ENCODE measurements around the gene PAF1. TPM values are rescaled to one million over a fixed set of nuclear protein-coding genes. Genes with fewer than 3 reads are reported as not detected.

PAF1 gene
- total and polyA plus RNA-seq, 2 donors from 2014 or later, result 37.1 to 54.0 TPM

DNA sequence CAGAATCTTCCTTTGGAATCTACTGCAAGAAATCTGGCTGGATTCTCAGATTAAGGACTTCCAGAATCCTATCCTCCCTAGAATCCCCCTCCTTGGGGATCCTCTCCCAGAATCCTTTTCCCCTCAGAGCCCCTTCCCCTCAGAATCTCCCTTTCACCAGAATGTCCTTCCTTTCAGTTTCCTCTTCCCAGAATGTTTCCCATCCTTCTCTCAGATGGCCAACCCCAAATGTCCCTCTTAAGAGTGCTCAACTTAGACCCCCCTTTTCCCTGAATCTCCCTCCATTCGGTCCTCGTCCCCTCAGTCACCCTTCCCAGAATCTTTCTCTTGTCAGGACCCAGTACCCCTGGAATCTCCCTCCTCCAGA, 45.4 kb upstream of the PAF1 start:
- H3K36me3 ChIP-seq (ENCODE audit: control insufficient read depth in 2 of 3, insufficient read depth in 3 of 3, low read length in 3 of 3), result peaks cover 7 to 24% (median 9%) of the 10 kb centered on the region in 3 donors
- no peaks in the 10 kb centered on the region for H3K9me3 ChIP-seq (ENCODE audit: control insufficient read depth in 2 of 3, insufficient read depth in 1 of 3, low read length in 3 of 3)
- no peak for DNase-seq
- no peaks in the 10 kb centered on the region for H3K27me3 ChIP-seq (ENCODE audit: control insufficient read depth, insufficient read depth, low read length)
- H3K4me3 ChIP-seq (ENCODE audit: low read length in 3 of 3), result peak overlapping the region; percentile 76 to 97 (median 83)
- no peak for FAIRE-seq
- peak overlapping the region; percentile 12 to 73 for H3K27ac ChIP-seq (ENCODE audit: low read depth in 2 of 2, low read length in 2 of 2)
- TF ChIP-seq, protein P1, sequence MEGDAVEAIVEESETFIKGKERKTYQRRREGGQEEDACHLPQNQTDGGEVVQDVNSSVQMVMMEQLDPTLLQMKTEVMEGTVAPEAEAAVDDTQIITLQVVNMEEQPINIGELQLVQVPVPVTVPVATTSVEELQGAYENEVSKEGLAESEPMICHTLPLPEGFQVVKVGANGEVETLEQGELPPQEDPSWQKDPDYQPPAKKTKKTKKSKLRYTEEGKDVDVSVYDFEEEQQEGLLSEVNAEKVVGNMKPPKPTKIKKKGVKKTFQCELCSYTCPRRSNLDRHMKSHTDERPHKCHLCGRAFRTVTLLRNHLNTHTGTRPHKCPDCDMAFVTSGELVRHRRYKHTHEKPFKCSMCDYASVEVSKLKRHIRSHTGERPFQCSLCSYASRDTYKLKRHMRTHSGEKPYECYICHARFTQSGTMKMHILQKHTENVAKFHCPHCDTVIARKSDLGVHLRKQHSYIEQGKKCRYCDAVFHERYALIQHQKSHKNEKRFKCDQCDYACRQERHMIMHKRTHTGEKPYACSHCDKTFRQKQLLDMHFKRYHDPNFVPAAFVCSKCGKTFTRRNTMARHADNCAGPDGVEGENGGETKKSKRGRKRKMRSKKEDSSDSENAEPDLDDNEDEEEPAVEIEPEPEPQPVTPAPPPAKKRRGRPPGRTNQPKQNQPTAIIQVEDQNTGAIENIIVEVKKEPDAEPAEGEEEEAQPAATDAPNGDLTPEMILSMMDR (IDR thresholded peaks at IDR 0.05; ENCODE audit: borderline replicate concordance, extremely low read depth, insufficient read depth), result no peak
- intact Hi-C loops (cut with DNase I), result no loop called here
- H3K4me1 ChIP-seq (ENCODE audit: control insufficient read depth in 2 of 3, insufficient read depth in 2 of 3, low read depth in 1 of 3, low read length in 3 of 3), result peaks cover 0 to 17% (median 12%) of the 10 kb centered on the region in 3 donors
- peak overlapping the region; percentile 48 to 85 (median 71) for H3K9ac ChIP-seq (ENCODE audit: low read length in 3 of 3)

DNA sequence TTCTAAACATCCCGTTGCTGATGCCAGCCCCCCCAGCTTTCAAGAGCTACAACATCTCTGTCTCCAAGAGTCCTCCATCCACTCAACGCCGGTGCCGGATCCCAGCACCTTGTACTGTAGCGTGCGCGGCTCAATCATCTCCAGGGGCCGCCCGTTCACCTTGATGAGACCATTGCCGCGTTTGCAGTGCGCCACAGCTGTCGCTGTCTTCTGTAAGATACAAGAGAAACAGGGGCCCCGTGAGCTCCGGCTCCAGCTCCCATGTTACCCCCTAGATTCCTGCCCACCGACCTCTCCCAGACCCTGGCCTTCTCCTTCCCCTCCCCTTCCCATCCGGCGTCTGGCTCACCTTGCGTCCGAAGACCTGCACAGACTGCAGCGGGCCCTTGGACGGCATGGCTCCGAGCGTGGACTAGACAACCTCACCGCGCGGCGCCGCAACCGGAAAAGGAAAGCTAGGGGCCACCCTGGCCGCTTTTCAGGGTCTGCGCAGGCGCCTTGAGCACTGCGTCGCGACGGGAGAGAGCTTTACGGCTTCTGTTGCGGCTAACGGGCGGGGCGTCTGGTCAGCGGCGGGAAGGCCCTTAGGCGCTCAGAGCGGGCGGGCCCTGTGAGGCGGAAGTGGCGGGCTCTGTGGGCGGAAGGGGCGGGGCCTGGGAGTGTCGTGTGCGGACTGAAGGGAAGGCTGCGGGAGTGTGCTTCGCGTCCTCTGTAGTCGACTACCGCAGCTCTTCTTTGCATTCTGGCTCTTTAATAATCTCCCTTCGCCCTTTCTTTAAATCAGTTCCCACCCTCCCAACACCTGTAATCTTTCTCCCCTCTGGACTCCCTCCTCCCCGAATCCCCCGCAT, 44.8 kb upstream of the PAF1 start, which contains the start of gene RPS16:
Gene RPS16 (minus strand): TSS at position 451 of the 851 bp plus-strand sequence. CDS start 54 bp downstream, at position 397.
- no peaks in the 10 kb centered on the region for H3K27me3 ChIP-seq (ENCODE audit: control insufficient read depth, insufficient read depth, low read length)
- TF ChIP-seq, protein P1 (IDR thresholded peaks at IDR 0.05; ENCODE audit: borderline replicate concordance, extremely low read depth, insufficient read depth), result no peak
- FAIRE-seq (peak; percentile 29), DNase-seq (peak; percentile 99 to 100 (median 99))
- peak within 1 kb of the TSS; percentile 73 to 77 for H3K27ac ChIP-seq (ENCODE audit: low read depth in 2 of 2, low read length in 2 of 2)
- intact Hi-C loops (cut with DNase I), result no loop called here
- peaks cover 0 to 17% (median 12%) of the 10 kb centered on the region in 3 donors for H3K4me1 ChIP-seq (ENCODE audit: control insufficient read depth in 2 of 3, insufficient read depth in 2 of 3, low read depth in 1 of 3, low read length in 3 of 3)
- H3K36me3 ChIP-seq (ENCODE audit: control insufficient read depth in 2 of 3, insufficient read depth in 3 of 3, low read length in 3 of 3), result peaks cover 7 to 24% (median 9%) of the 10 kb centered on the region in 3 donors
- H3K9ac ChIP-seq (ENCODE audit: low read length in 3 of 3), result peak within 1 kb of the TSS; percentile 83 to 95 (median 94)
- peak within 1 kb of the TSS; percentile 91 to 97 (median 94) for H3K4me3 ChIP-seq (ENCODE audit: low read length in 3 of 3)
- no peaks in the 10 kb centered on the region for H3K9me3 ChIP-seq (ENCODE audit: control insufficient read depth in 2 of 3, insufficient read depth in 1 of 3, low read length in 3 of 3)

DNA sequence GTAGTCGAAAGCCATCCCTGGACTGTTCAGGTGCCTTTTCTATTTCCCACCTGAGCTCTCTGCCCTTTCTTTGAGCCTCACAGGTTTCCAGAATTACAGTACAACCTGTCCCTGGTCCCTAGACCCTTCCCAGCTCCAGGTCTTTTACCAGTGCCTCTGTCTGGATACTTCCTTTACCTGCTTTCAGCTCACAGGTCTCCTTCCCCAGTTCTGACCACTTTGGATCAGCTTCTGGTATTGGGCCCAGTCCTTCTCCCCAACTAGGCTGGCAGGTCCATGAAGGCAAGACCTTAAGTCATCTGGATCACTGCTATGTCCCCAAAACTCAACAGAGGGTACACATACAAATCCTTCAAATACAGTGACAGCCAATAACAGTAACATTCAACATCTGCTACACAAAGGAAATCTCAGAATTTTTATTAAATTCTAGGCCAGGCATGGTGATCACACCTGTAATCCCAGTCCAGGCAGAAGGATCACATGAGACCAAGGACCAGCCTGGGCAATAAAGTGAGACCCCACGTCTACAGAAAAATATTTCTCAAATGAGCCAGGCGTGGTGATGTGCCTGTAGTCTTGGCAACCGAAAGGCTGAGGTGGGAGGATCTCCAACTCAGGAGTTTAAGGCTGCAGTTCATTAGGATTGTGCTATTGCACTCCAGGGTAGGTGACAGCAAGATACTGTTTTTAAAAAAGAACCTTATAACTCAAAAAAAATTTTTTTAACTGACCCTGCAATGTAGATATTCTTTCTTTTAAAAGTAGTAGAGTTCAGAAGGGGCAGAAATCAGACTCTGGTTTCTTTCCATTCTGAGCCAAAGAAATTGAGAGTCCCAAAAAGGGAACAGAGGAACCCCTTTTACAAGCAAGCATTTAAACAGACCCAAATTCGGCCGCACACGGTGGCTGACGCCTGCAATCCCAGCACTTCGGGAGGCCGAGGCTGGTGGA, 43.5 kb upstream of the PAF1 start:
- TF ChIP-seq, protein P1 (IDR thresholded peaks at IDR 0.05; ENCODE audit: borderline replicate concordance, extremely low read depth, insufficient read depth), result no peak
- intact Hi-C loops (cut with DNase I), result no loop called here
- no peaks in the 10 kb centered on the region for H3K9me3 ChIP-seq (ENCODE audit: control insufficient read depth in 2 of 3, insufficient read depth in 1 of 3, low read length in 3 of 3)
- H3K9ac ChIP-seq (ENCODE audit: low read length in 3 of 3), result peak overlapping the region in 1 of 3 donors; percentile 94
- H3K4me1 ChIP-seq (ENCODE audit: control insufficient read depth in 2 of 3, insufficient read depth in 2 of 3, low read depth in 1 of 3, low read length in 3 of 3), result peaks cover 0 to 17% (median 12%) of the 10 kb centered on the region in 3 donors
- DNase-seq, result no peak
- peaks cover 7 to 24% (median 9%) of the 10 kb centered on the region in 3 donors for H3K36me3 ChIP-seq (ENCODE audit: control insufficient read depth in 2 of 3, insufficient read depth in 3 of 3, low read length in 3 of 3)
- H3K4me3 ChIP-seq (ENCODE audit: low read length in 3 of 3), result peak overlapping the region in 2 of 3 donors; percentile 91 to 97
- no peak for FAIRE-seq
- H3K27ac ChIP-seq (ENCODE audit: low read depth in 2 of 2, low read length in 2 of 2), result no peak overlapping the region
- no peaks in the 10 kb centered on the region for H3K27me3 ChIP-seq (ENCODE audit: control insufficient read depth, insufficient read depth, low read length)

All from kidney (tissue), 14 donors.